Dermis microvascular lymphatic vessel endothelial cell (primary cell): ENCODE results near the gene BMP6. TPM values are rescaled to one million over a fixed set of nuclear protein-coding genes. Genes with fewer than 3 reads are reported as not detected.

Source experiments
- DNase-seq, 2 donors: peaks; one replicate each; pipeline versions ENCODE4 v3.0.0 to v3.0.0-alpha.2; 2010; ENCODE audit warnings: low read depth in 2 of 2
- total RNA-seq: library from RNA; depleted of rRNA; stranded (reverse); fragments of >200 nt; gene quantifications from 2 replicates; pipeline ENCODE4 v1.2.1, GENCODE V29; 2014

BMP6 gene
- total RNA-seq, 1 donor from 2014 or later = 72.8 TPM

DNA sequence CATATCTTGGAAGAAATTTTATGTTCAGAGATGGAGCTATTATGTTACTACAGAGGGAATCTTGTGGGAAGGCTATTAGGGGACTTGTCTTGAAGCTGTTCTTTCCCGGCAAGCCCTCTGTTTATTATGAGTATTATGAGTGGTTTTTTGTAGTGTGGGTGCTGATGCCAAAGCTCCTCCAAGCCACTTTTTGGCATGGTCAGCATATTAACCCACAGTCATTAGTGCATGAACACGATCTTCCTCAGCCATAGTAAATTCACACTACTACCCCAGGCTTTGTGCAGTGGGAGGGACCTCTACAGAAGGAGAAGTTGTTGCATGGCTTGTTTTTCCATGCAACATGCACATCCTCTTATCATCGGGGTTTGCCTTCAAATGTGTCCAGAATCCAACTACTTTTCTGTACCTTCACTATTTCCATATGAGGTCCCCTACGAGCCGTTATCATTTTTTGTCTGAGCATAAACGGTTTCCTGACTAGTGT lies 6.5 kb upstream of the BMP6 start:
- no peak for DNase-seq

- DNase-seq = no peak
Measured at GRCh38 chr6:7720346-7720745, 5.6 kb upstream of the BMP6 start.

DNA sequence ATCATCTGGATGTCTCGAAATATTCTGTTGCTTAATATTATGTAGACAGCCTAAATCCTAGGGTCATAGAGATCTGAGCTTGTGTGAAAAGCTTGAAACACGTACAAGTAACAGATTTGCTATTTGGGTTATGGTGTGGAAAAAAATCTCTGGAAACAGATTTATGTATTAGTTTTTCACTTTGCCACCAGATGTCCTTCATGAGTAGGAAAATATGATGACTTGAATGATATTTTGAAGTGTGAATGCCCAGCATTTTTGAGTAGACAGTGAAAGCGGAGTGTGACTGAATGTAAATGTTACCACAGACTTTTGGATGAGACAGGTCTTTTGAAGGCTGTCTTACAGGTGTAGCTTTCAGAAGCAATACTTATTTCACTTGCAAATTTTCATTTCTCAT lies 4.2 kb upstream of the BMP6 start:
- peak; percentile 63 to 64 for DNase-seq

GRCh38 chr6:7723041-7723447 lies 2.9 kb upstream of the BMP6 start:
- peak; percentile 72 to 86 for DNase-seq

- DNase-seq = no peak
Measured at GRCh38 chr6:7723554-7723953, 2.3 kb upstream of the BMP6 start.

- DNase-seq = no peak
Measured at GRCh38 chr6:7725412-7725811, 487 bp upstream of the BMP6 start.

GRCh38 chr6:7726416-7727085 lies 652 bp downstream of the BMP6 start:
- peak in 1 of 2 donors; percentile 38 for DNase-seq

DNA sequence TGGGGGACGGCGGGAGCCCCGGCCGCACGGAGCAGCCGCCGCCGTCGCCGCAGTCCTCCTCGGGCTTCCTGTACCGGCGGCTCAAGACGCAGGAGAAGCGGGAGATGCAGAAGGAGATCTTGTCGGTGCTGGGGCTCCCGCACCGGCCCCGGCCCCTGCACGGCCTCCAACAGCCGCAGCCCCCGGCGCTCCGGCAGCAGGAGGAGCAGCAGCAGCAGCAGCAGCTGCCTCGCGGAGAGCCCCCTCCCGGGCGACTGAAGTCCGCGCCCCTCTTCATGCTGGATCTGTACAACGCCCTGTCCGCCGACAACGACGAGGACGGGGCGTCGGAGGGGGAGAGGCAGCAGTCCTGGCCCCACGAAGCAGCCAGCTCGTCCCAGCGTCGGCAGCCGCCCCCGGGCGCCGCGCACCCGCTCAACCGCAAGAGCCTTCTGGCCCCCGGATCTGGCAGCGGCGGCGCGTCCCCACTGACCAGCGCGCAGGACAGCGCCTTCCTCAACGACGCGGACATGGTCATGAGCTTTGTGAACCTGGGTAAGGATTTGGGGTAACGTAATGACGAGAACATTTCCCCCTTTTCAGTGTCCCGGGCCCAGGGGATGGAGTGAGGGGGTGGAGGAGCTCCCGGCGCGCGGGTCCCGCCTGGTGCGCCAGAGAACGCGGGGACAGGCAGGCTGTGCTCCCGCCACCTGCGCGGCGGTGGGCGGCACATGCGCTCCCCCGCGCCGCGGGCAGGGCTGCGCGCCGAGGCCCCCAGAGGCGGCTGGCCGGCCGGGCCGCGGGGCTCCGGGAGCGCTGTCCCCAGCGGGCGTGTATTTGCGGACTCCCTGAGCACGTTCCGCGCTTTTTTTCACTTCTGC lies 1.4 kb downstream of the BMP6 start:
- DNase-seq = peak in 1 of 2 donors; percentile 30

GRCh38 chr6:7727946-7728854 lies 2.3 kb downstream of the BMP6 start:
- DNase-seq = peak in 1 of 2 donors; percentile 51

DNA sequence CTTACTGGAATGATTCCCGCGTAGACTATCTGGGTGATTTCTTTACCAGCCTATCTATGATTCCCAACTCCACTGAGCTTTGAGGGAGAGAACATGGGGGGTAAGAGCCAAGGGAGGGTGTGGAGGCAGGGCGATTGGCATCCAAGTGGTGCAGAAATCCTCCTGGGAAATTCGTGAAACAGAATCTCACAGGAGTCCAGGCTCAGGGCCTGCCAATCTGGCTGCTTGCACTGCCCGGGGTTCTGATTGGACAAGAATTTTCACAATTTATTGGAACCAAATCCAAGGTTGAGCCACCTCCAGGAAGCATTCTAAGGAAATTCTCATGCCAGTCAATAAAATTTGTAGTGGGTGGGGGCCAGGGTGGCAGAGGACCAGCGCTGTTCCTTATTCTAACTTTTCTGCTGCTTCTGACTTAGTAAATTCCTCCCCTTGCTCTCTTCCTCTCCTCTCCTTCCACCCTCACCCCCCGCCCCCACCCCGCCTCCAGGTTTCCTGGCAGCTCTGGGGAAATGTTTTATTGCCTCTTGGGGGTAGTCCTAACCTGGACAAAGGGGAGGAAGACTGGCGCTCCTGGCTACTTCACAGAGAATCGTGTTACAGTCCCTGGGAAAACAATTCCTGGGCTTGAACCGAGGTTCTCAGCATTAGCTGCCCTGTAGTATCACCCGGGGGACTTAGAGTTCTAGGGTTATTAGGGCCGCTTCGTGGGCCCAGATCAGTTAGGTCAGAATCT lies 3.1 kb downstream of the BMP6 start:
- peak in 1 of 2 donors; percentile 79 for DNase-seq

- DNase-seq = peak in 1 of 2 donors; percentile 35
Measured at GRCh38 chr6:7730001-7730783, 4.3 kb downstream of the BMP6 start.

GRCh38 chr6:7730784-7731227 lies 4.9 kb downstream of the BMP6 start:
- DNase-seq = peak; percentile 85 to 97

DNA sequence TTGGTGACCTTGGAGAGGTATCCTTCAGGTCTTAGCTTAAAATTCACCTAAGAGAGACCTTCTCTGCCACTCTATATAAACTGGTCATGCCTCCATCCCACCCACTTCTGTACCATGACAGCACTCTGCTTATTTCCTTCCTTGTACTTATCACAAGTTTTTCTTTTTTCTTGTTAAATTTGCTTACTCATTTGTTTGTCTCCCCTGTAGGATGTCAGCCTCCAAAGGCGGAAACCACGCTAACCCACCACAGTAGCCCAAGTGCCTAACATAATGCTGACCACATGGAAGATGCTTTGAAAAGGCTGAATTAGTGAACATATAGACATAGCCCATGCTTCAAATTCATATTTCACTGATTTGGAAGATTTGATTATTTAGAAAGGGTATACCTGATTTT lies 5.4 kb downstream of the BMP6 start:
- DNase-seq = peak in 1 of 2 donors; percentile 56

DNA sequence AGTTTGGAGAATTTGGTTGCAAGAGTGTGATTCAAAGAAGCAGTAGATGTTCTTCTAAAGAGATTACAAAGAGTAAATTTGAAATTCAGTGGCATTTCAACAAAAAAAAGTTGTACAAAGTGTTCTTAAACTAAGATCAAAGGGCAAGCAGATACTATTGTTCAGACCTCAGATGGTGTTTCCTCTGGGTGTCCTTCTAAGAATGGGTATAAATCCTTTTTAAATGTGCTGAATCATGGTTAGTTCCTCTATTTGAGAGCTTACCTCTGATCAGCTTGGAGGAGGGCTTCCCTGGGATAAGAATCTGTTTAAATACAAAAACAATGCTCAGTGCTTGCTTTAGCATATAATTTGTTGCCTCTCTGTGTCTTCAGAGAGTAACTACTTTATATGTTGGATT lies 6.3 kb downstream of the BMP6 start:
- peak in 1 of 2 donors; percentile 65 for DNase-seq

DNA sequence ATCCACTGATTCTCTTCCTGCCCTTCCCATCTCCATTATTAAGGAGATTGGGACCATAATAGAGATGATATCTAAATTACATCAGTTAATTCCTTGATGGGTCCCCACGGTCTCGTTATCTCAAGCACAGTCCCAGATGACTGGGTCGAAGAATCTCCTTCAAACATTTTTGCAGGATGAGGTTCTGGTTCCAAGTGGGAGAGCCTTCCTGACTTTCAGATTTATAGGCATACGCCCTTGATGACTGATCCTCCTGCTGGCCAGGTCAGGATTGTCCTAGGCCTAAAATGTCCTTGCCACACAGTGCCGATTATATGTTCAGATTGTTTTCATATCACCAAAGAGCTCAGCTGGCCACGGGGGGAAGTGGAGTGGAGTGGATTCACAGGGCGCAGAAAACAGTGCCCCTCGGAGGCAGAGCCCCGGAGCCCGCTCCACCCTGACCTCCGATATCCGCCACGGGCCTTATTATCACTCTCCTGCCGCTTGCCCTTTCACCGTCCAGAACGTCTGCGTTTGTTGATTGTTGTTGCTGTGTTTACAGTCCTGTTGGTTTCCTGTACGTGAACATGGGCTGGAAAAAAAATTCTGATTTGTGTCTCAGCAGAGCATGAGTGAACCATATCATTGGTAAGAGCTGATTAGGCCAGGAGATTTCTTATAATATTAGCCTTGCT lies 8.9 kb downstream of the BMP6 start:
- peak in 1 of 2 donors; percentile 41 for DNase-seq

DNA sequence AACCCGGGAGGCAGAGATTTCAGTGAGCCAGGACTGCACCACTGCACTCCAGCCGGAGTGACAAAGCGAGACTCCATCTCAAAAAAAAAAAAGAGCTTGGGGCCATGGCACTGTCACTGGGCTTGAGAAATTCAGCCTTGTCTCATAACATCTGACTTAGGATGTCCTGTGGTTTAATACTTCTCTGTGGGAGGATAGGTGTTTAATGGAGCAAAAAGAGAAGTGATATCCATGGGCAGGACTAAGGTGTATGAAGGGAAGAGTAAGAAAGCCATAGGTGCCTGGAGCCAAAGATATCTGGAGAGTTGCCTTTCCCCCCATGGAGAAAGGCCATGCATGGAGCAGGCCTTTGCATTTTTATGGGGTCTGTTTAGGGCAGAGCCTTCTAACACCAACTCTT lies 11.2 kb downstream of the BMP6 start:
- no peak for DNase-seq

DNA sequence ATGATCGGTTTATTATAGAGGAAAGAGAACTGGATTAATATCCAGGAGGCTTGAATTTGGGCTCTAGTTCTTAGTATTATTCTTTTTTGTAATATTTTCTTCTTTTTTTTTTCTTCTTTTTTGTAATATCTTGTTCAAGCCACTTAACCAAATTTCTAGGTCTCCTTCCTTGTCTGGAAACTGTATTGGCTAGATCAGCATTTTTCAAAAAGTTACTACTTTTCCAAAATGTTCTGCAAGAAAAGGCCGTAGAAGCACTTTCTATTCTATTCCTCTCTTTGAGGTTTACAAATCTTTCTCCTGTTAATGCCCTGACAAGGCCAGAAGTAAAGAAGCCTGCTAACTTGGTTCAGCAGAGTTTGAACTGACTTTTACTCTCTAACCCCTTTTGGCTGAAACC lies 12.0 kb downstream of the BMP6 start:
- DNase-seq = no peak

DNA sequence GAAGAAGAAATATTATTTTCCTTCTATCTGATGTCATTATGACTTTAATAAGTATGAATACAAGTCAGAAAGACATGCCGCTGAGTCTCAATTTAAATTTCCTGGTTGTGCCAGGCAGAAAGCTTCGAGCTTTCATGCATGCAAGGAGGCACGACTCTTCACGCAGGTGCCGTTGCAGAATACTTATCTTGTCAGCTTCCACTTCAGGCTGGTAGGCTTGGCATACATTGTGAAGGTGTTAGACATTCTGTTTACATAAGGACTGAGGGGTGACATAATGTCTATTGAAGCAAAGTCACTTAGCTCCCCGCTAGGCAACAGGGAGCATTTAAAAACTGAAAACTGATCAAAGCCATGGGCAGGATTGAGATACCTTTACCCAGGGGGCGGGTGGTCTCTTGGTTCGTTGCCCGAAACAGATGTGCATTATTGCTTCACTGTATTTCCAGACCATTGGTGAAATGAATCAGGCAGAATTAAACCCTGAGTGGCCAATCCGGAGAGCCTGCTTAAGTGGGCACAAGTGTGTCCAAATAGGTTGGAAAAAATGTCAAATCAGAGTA lies 16.4 kb downstream of the BMP6 start:
- DNase-seq = peak in 1 of 2 donors; percentile 13

GRCh38 chr6:7745942-7746341 lies 20.0 kb downstream of the BMP6 start:
- DNase-seq = no peak
